Measurements from ENCODE around the gene CYBA. TPM values are rescaled to one million over a fixed set of nuclear protein-coding genes. Genes with fewer than 3 reads are reported as not detected.

CYBA gene
- total and polyA plus RNA-seq, 2 donors (not counting 1 experiment from before 2014, with no cell fraction given) = 701 to 1,336 TPM

- Histone ChIP-seq H3K4me1 (ENCODE audit: control insufficient read depth in 2 of 2, insufficient read depth in 2 of 2, low read length in 2 of 2) (no peaks in the 10 kb centered on the region), H3K36me3 (replicated peaks in 1 of 2; ENCODE audit: control extremely low read depth in 1 of 2, control insufficient read depth in 1 of 2, extremely low read depth in 1 of 2, insufficient read depth in 2 of 2, low read length in 1 of 2) (peaks cover 0 to 66% of the 10 kb centered on the region in 2 experiments), H2AFZ (ENCODE audit: insufficient read depth, low read depth, low read length, poor library complexity, severe bottlenecking) (no peak overlapping the region), H3K27ac (ENCODE audit: low read length in 2 of 2) (no peak overlapping the region), H3K4me2 (replicated peaks; ENCODE audit: low read depth, low read length, poor library complexity, severe bottlenecking) (no peak overlapping the region), H3K79me2 (ENCODE audit: control insufficient read depth, insufficient read depth, low read length) (peaks cover 91% of the 10 kb centered on the region), H3K9me3 (ENCODE audit: control extremely low read depth in 1 of 3, control insufficient read depth in 2 of 3, insufficient read depth in 1 of 3, low read length in 2 of 3) (no peaks in the 10 kb centered on the region), H3K27me3 (replicated peaks in 1 of 4; ENCODE audit: control extremely low read depth in 1 of 4, control insufficient read depth in 3 of 4, insufficient read depth in 4 of 4, low read length in 3 of 4) (no peaks in the 10 kb centered on the region), H4K20me1 (ENCODE audit: control insufficient read depth, insufficient read depth, low read length, poor library complexity, severe bottlenecking) (peaks cover 82% of the 10 kb centered on the region), H3K9ac (ENCODE audit: low read length) (no peak overlapping the region), H3K4me3 (ENCODE audit: control extremely low read depth in 1 of 5, extremely low read depth in 1 of 5, insufficient read depth in 1 of 5, low read depth in 2 of 5, low read length in 4 of 5) (no peak overlapping the region)
- TF ChIP-seq EZH2 (IDR thresholded peaks at IDR 0.05; ENCODE audit: borderline replicate concordance, insufficient read depth, low read depth, low read length, poor library complexity, severe bottlenecking) = no peak
- TF ChIP-seq, protein P1, sequence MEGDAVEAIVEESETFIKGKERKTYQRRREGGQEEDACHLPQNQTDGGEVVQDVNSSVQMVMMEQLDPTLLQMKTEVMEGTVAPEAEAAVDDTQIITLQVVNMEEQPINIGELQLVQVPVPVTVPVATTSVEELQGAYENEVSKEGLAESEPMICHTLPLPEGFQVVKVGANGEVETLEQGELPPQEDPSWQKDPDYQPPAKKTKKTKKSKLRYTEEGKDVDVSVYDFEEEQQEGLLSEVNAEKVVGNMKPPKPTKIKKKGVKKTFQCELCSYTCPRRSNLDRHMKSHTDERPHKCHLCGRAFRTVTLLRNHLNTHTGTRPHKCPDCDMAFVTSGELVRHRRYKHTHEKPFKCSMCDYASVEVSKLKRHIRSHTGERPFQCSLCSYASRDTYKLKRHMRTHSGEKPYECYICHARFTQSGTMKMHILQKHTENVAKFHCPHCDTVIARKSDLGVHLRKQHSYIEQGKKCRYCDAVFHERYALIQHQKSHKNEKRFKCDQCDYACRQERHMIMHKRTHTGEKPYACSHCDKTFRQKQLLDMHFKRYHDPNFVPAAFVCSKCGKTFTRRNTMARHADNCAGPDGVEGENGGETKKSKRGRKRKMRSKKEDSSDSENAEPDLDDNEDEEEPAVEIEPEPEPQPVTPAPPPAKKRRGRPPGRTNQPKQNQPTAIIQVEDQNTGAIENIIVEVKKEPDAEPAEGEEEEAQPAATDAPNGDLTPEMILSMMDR (IDR thresholded peaks at IDR 0.05) = no peak
- no peak for ATAC-seq (ENCODE audit: low read depth)
- intact Hi-C loops (cut with micrococcal nuclease) = no loop called here
- Mint-ChIP-seq H3K27ac (no peak overlapping the region), H3K4me1 (no peaks in the 10 kb centered on the region), H3K27me3 (no peaks in the 10 kb centered on the region), H3K9me3 (ENCODE audit: insufficient read depth) (no peaks in the 10 kb centered on the region), H3K4me3 (no peak overlapping the region)
- 95% methylated on average over 19 of the region's 19 CpGs for WGBS (ENCODE audit: insufficient coverage)
- POLR2A ChIA-PET = no interaction called here
- no peak for DNase-seq
- CTCF ChIA-PET = no interaction called here
Observed at GRCh38 chr16:88613911-88614817, 36.7 kb downstream of the CYBA start.

GRCh38 chr16:88613293-88613692 is 37.6 kb downstream of the CYBA start:
- intact Hi-C loops (cut with micrococcal nuclease) = no loop called here
- peaks cover 0 to 6% of the 10 kb centered on the region in 2 donors for H3K4me1 ChIP-seq (ENCODE audit: control insufficient read depth in 2 of 2, insufficient read depth in 2 of 2, low read length in 2 of 2)
- Mint-ChIP-seq H3K4me1 (peaks cover 5% of the 10 kb centered on the region), H3K27ac (no peak overlapping the region), H3K27me3 (no peaks in the 10 kb centered on the region), H3K4me3 (no peak overlapping the region), H3K9me3 (ENCODE audit: insufficient read depth) (no peaks in the 10 kb centered on the region)
- no peak overlapping the region for H2AFZ ChIP-seq (ENCODE audit: insufficient read depth, low read depth, low read length, poor library complexity, severe bottlenecking)
- DNase-seq (no peak), ATAC-seq (ENCODE audit: low read depth) (no peak)
- CTCF ChIA-PET = no interaction called here
- WGBS (ENCODE audit: insufficient coverage) = 95% methylated on average over 7 of the region's 10 CpGs
- no peak overlapping the region for H3K9ac ChIP-seq (ENCODE audit: low read length)
- peaks cover 73% of the 10 kb centered on the region for H4K20me1 ChIP-seq (ENCODE audit: control insufficient read depth, insufficient read depth, low read length, poor library complexity, severe bottlenecking)
- H3K36me3 ChIP-seq (replicated peaks in 1 of 2; ENCODE audit: control extremely low read depth in 1 of 2, control insufficient read depth in 1 of 2, extremely low read depth in 1 of 2, insufficient read depth in 2 of 2, low read length in 1 of 2) = peaks cover 0 to 71% of the 10 kb centered on the region in 2 experiments
- no peaks in the 10 kb centered on the region for H3K27me3 ChIP-seq (replicated peaks in 1 of 4; ENCODE audit: control extremely low read depth in 1 of 4, control insufficient read depth in 3 of 4, insufficient read depth in 4 of 4, low read length in 3 of 4)
- no peak overlapping the region for H3K4me2 ChIP-seq (replicated peaks; ENCODE audit: low read depth, low read length, poor library complexity, severe bottlenecking)
- H3K4me3 ChIP-seq (ENCODE audit: control extremely low read depth in 1 of 5, extremely low read depth in 1 of 5, insufficient read depth in 1 of 5, low read depth in 2 of 5, low read length in 4 of 5) = no peak overlapping the region
- H3K79me2 ChIP-seq (ENCODE audit: control insufficient read depth, insufficient read depth, low read length) = peaks cover 88% of the 10 kb centered on the region
- POLR2A ChIA-PET = no interaction called here
- H3K9me3 ChIP-seq (ENCODE audit: control extremely low read depth in 1 of 3, control insufficient read depth in 2 of 3, insufficient read depth in 1 of 3, low read length in 2 of 3) = no peaks in the 10 kb centered on the region
- TF ChIP-seq, protein P1 (IDR thresholded peaks at IDR 0.05) = no peak
- TF ChIP-seq EZH2 (IDR thresholded peaks at IDR 0.05; ENCODE audit: borderline replicate concordance, insufficient read depth, low read depth, low read length, poor library complexity, severe bottlenecking) = no peak
- no peak overlapping the region for H3K27ac ChIP-seq (ENCODE audit: low read length in 2 of 2)
